ENCODE data around the gene STK38. TPM values are rescaled to one million over a fixed set of nuclear protein-coding genes. Genes with fewer than 3 reads are reported as not detected.

STK38 gene
- total RNA-seq, 1 experiment from 2014 or later: 13.3 TPM

- no peaks in the 10 kb centered on the region for H3K9me3 Mint-ChIP-seq
- H3K27me3 Mint-ChIP-seq (ENCODE audit: low read depth): no peaks in the 10 kb centered on the region
- peaks cover 30% of the 10 kb centered on the region for H3K36me3 Mint-ChIP-seq
- no peak overlapping the region for H3K4me3 Mint-ChIP-seq
- ChIA-PET POLR2A (no interaction called here), CTCF (interaction anchor here (1.5 kb wide), 1 partner anchor 65 kb away, joined by 3 read pairs; no protein-coding TSS in a partner anchor)
- H3K4me1 Mint-ChIP-seq: peaks cover 19% of the 10 kb centered on the region
- no peak for TF ChIP-seq OVOL2 (CRISPR knock-in tag; IDR thresholded peaks at IDR 0.05; ENCODE audit: borderline replicate concordance)
- no peak for TF ChIP-seq RORB (CRISPR knock-in tag; IDR thresholded peaks at IDR 0.05)
- no peak for TF ChIP-seq HMGXB4 (CRISPR knock-in tag; IDR thresholded peaks at IDR 0.05)
- no peak for TF ChIP-seq ZNF263 (CRISPR knock-in tag; IDR thresholded peaks at IDR 0.05; ENCODE audit: low read depth)
- no peak for TF ChIP-seq GABPB1 (CRISPR knock-in tag; IDR thresholded peaks at IDR 0.05)
- no peak for TF ChIP-seq USF2 (CRISPR knock-in tag; IDR thresholded peaks at IDR 0.05)
- TF ChIP-seq, protein P1, sequence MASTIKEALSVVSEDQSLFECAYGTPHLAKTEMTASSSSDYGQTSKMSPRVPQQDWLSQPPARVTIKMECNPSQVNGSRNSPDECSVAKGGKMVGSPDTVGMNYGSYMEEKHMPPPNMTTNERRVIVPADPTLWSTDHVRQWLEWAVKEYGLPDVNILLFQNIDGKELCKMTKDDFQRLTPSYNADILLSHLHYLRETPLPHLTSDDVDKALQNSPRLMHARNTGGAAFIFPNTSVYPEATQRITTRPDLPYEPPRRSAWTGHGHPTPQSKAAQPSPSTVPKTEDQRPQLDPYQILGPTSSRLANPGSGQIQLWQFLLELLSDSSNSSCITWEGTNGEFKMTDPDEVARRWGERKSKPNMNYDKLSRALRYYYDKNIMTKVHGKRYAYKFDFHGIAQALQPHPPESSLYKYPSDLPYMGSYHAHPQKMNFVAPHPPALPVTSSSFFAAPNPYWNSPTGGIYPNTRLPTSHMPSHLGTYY (CRISPR knock-in tag; IDR thresholded peaks at IDR 0.05): no peak
- TF ChIP-seq E2F5 (CRISPR knock-in tag; IDR thresholded peaks at IDR 0.05): no peak
- no peak for TF ChIP-seq TEAD1 (CRISPR knock-in tag; IDR thresholded peaks at IDR 0.05)
- DNase-seq (ENCODE audit: low spot score) (no peak), ATAC-seq (no peak)
- no peak overlapping the region for H3K27ac Mint-ChIP-seq
Measured at GRCh38 chr6:36488221-36488620, 59.1 kb downstream of the STK38 start.

DNA sequence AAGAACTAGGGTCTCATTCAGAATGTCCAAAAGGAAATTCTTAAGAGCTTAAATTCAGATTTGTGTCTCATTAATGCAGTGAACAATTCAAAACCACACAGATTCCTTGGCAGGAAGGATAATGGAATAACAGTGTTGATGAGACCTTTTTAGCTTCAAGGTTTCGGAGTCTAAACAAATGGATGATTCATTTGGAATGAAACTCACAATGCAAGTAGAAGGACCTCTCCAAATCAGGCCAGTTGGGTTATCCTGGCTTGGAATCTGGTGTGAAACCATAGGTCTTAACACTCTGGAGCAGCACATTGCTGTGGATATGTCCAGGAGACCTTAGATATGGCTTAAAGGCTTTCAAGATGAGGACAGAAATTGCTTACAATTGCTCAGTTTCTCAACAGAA, 59.6 kb downstream of the STK38 start:
- no peak overlapping the region for H3K4me3 Mint-ChIP-seq
- no peak for DNase-seq (ENCODE audit: low spot score)
- ChIA-PET POLR2A (no interaction called here), CTCF (interaction anchor here (1.5 kb wide), 1 partner anchor 64 kb away, joined by 3 read pairs; no protein-coding TSS in a partner anchor)
- no peak overlapping the region for H3K27ac Mint-ChIP-seq
- H3K27me3 Mint-ChIP-seq (ENCODE audit: low read depth): no peaks in the 10 kb centered on the region
- no peaks in the 10 kb centered on the region for H3K9me3 Mint-ChIP-seq
- H3K36me3 Mint-ChIP-seq: peaks cover 30% of the 10 kb centered on the region
- H3K4me1 Mint-ChIP-seq: peaks cover 15% of the 10 kb centered on the region
- no peak for ATAC-seq
- no peak for TF ChIP-seq FOXJ3 (CRISPR knock-in tag; IDR thresholded peaks at IDR 0.05; ENCODE audit: borderline replicate concordance)
- no peak for TF ChIP-seq GTF2I (CRISPR knock-in tag; conservative IDR thresholded peaks at IDR 0.05)
- TF ChIP-seq, protein P2, sequence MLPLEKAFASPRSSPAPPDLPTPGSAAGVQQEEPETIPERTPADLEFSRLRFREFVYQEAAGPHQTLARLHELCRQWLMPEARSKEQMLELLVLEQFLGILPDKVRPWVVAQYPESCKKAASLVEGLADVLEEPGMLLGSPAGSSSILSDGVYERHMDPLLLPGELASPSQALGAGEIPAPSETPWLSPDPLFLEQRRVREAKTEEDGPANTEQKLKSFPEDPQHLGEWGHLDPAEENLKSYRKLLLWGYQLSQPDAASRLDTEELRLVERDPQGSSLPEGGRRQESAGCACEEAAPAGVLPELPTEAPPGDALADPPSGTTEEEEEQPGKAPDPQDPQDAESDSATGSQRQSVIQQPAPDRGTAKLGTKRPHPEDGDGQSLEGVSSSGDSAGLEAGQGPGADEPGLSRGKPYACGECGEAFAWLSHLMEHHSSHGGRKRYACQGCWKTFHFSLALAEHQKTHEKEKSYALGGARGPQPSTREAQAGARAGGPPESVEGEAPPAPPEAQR (CRISPR knock-in tag; IDR thresholded peaks at IDR 0.05): no peak
- TF ChIP-seq JAZF1 (CRISPR knock-in tag; IDR thresholded peaks at IDR 0.05): no peak
- TF ChIP-seq KAT7 (CRISPR knock-in tag; IDR thresholded peaks at IDR 0.05; ENCODE audit: borderline replicate concordance): no peak
- TF ChIP-seq TP53 (CRISPR knock-in tag; IDR thresholded peaks at IDR 0.05): no peak
- no peak for TF ChIP-seq RELA (CRISPR knock-in tag; IDR thresholded peaks at IDR 0.05; ENCODE audit: borderline replicate concordance)
- no peak for TF ChIP-seq TCF7 (CRISPR knock-in tag; IDR thresholded peaks at IDR 0.05; ENCODE audit: low read depth)
- TF ChIP-seq MYBL2 (CRISPR knock-in tag; IDR thresholded peaks at IDR 0.05): no peak
- no peak for TF ChIP-seq CBFB (CRISPR knock-in tag; IDR thresholded peaks at IDR 0.05; ENCODE audit: low read depth)
- TF ChIP-seq SOX15 (CRISPR knock-in tag; IDR thresholded peaks at IDR 0.05): no peak
- TF ChIP-seq, protein P1 (CRISPR knock-in tag; IDR thresholded peaks at IDR 0.05): no peak
- TF ChIP-seq TEAD4 (CRISPR knock-in tag; IDR thresholded peaks at IDR 0.05): no peak
- no peak for TF ChIP-seq PRDM15 (CRISPR knock-in tag; IDR thresholded peaks at IDR 0.05)
- TF ChIP-seq, protein P3, sequence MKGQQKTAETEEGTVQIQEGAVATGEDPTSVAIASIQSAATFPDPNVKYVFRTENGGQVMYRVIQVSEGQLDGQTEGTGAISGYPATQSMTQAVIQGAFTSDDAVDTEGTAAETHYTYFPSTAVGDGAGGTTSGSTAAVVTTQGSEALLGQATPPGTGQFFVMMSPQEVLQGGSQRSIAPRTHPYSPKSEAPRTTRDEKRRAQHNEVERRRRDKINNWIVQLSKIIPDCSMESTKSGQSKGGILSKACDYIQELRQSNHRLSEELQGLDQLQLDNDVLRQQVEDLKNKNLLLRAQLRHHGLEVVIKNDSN (CRISPR knock-in tag; IDR thresholded peaks at IDR 0.05): no peak
- no peak for TF ChIP-seq HMGA2 (CRISPR knock-in tag; IDR thresholded peaks at IDR 0.05)
